ENCODE measurements around the gene ADGB. TPM values are rescaled to one million over a fixed set of nuclear protein-coding genes. Genes with fewer than 3 reads are reported as not detected.

The ADGB gene
- total RNA-seq, 2 donors from 2014 or later = not detected

- intact Hi-C loops (cut with DNase I) = no loop called here
- Histone ChIP-seq H3K36me3 (replicated peaks in 1 of 2; ENCODE audit: insufficient read depth in 1 of 2, low read depth in 2 of 2) (no peaks in the 10 kb centered on the region), H3K27me3 (no peaks in the 10 kb centered on the region), H3K27ac (no peak overlapping the region), H3K4me1 (no peaks in the 10 kb centered on the region), H3K4me3 (no peak overlapping the region), H3K9me3 (no peaks in the 10 kb centered on the region)
- WGBS, 2 donors = 60 to 67% methylated on average over 3 of the region's 3 CpGs
- DNase-seq (no peak), ATAC-seq (no peak)
- TF ChIP-seq CTCF (IDR thresholded peaks at IDR 0.05) (no peak), POLR2A (IDR thresholded peaks at IDR 0.05) (no peak)
Measured at GRCh38 chr6:146679386-146679785, 80.6 kb downstream of the ADGB start.

GRCh38 chr6:146682919-146683318 lies 84.1 kb downstream of the ADGB start:
- 81 to 95% methylated on average over 1 of the region's 1 CpG for WGBS, 2 donors
- TF ChIP-seq CTCF (IDR thresholded peaks at IDR 0.05) (no peak), POLR2A (IDR thresholded peaks at IDR 0.05) (no peak)
- Histone ChIP-seq H3K4me3 (no peak overlapping the region), H3K27ac (no peak overlapping the region), H3K36me3 (replicated peaks in 1 of 2; ENCODE audit: insufficient read depth in 1 of 2, low read depth in 2 of 2) (no peaks in the 10 kb centered on the region), H3K4me1 (no peaks in the 10 kb centered on the region), H3K9me3 (no peaks in the 10 kb centered on the region), H3K27me3 (no peaks in the 10 kb centered on the region)
- intact Hi-C loops (cut with DNase I) = no loop called here
- ATAC-seq (no peak), DNase-seq (no peak)

GRCh38 chr6:146689806-146690205 lies 91.0 kb downstream of the ADGB start:
- DNase-seq = no peak
- Histone ChIP-seq H3K27me3 (no peaks in the 10 kb centered on the region), H3K9me3 (no peaks in the 10 kb centered on the region), H3K27ac (no peak overlapping the region), H3K36me3 (replicated peaks in 1 of 2; ENCODE audit: insufficient read depth in 1 of 2, low read depth in 2 of 2) (no peaks in the 10 kb centered on the region), H3K4me1 (no peaks in the 10 kb centered on the region), H3K4me3 (no peak overlapping the region)
- WGBS, 2 donors = 57 to 66% methylated on average over 4 of the region's 4 CpGs
- intact Hi-C loops (cut with DNase I) = no loop called here
- TF ChIP-seq POLR2A (IDR thresholded peaks at IDR 0.05) (no peak), CTCF (IDR thresholded peaks at IDR 0.05) (no peak)
- ATAC-seq = no peak

GRCh38 chr6:146693342-146693741 lies 94.6 kb downstream of the ADGB start:
- Histone ChIP-seq H3K4me1 (no peaks in the 10 kb centered on the region), H3K27me3 (no peaks in the 10 kb centered on the region), H3K4me3 (no peak overlapping the region), H3K27ac (no peak overlapping the region), H3K9me3 (no peaks in the 10 kb centered on the region), H3K36me3 (replicated peaks in 1 of 2; ENCODE audit: insufficient read depth in 1 of 2, low read depth in 2 of 2) (no peaks in the 10 kb centered on the region)
- 84 to 90% methylated on average over 4 of the region's 4 CpGs for WGBS, 2 donors
- ATAC-seq (no peak), DNase-seq (no peak)
- intact Hi-C loops (cut with DNase I) = no loop called here
- TF ChIP-seq POLR2A (IDR thresholded peaks at IDR 0.05) (no peak), CTCF (IDR thresholded peaks at IDR 0.05) (no peak)

GRCh38 chr6:146697921-146698320 lies 99.1 kb downstream of the ADGB start:
- H3K36me3 ChIP-seq (replicated peaks in 1 of 2; ENCODE audit: insufficient read depth in 1 of 2, low read depth in 2 of 2) = no peaks in the 10 kb centered on the region
- H3K4me1 ChIP-seq = no peaks in the 10 kb centered on the region
- no peak overlapping the region for H3K4me3 ChIP-seq
- intact Hi-C loops (cut with DNase I) = no loop called here
- ATAC-seq (no peak), DNase-seq (no peak)
- no peaks in the 10 kb centered on the region for H3K27me3 ChIP-seq
- no peaks in the 10 kb centered on the region for H3K9me3 ChIP-seq
- TF ChIP-seq CTCF (IDR thresholded peaks at IDR 0.05) = no peak
- TF ChIP-seq POLR2A (IDR thresholded peaks at IDR 0.05) = no peak
- no peak overlapping the region for H3K27ac ChIP-seq
- WGBS, 2 donors = 66 to 71% methylated on average over 2 of the region's 2 CpGs

All from body of pancreas (tissue), 4 donors.